Globus pallidus (tissue), 1 donor: ENCODE measurements around the gene SEC22A.
"Not testable (repeated sequence)": the region's sequence is repeated elsewhere in the genome, so short reads cannot be mapped to it uniquely, and the experiment has no call there.

Experiments
- DNase-seq: peaks from one replicate; pipeline ENCODE4 v3.0.0-alpha.2; 2015; ENCODE audit warnings: low spot score

Gene SEC22A

GRCh38 chr3:123180791-123181190 is 21.0 kb upstream of the SEC22A start:
- DNase-seq = no peak

- no peak for DNase-seq
Observed at GRCh38 chr3:123186695-123187094, 15.0 kb upstream of the SEC22A start.

GRCh38 chr3:123188058-123188457 is 13.7 kb upstream of the SEC22A start:
- no peak for DNase-seq

- no peak for DNase-seq
Observed at GRCh38 chr3:123193448-123194101, 8.2 kb upstream of the SEC22A start.

- DNase-seq = no peak
Observed at GRCh38 chr3:123194552-123194951, 7.2 kb upstream of the SEC22A start.

GRCh38 chr3:123198372-123198771 is 3.4 kb upstream of the SEC22A start:
- DNase-seq = no peak

- no peak for DNase-seq
Observed at GRCh38 chr3:123201223-123201556, 553 bp upstream of the SEC22A start.

- DNase-seq = no peak
Observed at GRCh38 chr3:123202451-123202850, 708 bp downstream of the SEC22A start.

GRCh38 chr3:123218990-123219389 is 17.2 kb downstream of the SEC22A start:
- no peak for DNase-seq

GRCh38 chr3:123221369-123221768 is 19.6 kb downstream of the SEC22A start:
- not testable (repeated sequence) for DNase-seq

DNA sequence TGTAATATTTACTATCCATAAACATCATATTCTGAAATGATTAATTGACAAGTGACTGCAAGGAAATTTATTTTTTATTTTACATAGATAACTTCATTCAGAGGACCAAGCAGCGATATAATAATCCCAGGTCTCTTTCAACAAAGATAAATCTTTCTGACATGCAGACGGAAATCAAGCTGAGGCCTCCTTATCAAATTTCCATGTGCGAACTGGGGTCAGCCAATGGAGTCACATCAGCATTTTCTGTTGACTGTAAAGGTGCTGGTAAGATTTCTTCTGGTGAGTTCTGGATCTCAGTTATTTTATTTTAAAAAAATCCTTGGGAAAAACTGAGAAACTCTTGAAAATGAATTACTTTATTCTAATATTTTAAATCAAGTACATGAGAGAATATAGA is 23.3 kb downstream of the SEC22A start:
- DNase-seq = no peak

GRCh38 chr3:123226549-123226948 is 24.8 kb downstream of the SEC22A start:
- DNase-seq = no peak

DNA sequence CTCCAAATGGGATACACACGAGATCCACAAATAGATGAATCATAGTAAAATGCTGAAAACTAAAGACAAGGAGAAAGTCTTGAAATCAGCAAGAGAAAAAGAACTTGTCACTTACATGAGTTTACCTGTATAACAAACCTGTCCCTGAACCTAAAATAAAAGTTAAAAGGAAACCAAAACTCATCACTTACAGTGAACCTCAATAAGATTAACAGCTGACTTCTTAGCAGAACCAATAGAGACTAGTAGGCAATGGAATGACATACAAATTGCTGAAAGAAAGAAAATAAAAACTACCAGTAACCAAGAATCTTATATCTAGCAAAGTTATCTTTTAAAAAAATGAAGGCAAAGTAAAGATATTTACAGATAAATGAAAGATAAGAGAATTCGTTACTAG is 27.4 kb downstream of the SEC22A start:
- DNase-seq = no peak

DNA sequence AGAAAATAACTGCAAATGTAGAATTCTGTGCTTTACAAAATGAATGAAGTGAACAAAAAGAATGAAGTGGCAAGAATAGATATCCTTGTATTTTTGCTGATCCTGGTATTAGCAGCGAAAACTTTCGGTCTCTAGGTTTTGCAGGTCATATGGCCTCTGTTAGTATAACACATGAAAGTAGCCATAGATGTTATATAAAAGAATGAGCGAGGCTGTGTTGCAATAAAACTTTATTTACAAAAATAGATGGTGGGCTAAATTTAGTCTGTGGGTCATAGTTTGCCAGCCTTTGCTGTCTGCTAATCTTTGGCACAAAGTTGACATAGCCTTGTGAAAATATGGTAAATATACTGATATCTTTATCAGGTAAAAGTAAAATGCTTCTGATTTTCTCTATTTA is 35.2 kb downstream of the SEC22A start:
- DNase-seq = no peak

DNA sequence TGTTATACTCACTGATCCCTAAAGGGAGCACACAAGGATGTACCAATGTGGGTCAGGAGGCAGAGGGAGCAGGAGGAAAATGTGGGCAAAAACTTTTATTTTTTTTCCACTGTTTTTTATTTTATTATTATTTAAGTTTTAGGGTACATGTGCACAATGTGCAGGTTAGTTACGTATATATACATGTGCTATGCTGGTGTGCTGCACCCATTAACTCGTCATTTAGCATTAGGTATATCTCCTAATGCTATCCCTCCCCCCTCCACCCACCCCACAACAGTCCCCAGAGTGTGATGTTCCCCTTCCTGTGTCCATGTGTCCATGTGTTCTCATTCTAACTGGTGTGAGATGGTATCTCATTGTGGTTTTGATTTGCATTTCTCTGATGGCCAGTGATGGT is 37.4 kb downstream of the SEC22A start:
- not testable (repeated sequence) for DNase-seq

DNA sequence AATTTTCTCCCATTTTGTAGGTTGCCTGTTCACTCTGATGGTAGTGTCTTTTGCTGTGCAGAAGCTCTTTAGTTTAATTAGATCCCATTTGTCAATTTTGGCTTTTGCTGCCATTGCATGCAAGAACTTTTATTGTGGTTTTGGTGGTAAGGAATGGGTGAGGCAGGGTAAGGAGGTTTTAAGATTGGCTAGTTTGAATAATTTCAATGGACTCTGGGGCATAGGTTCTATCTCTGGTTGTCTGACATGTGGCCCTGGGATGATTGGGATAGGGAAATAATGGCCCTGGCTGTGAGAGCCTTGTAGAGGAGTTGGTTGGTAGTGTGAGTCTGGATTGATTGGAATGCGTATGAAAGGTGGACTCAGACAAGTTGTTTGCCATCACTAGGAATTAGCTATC is 38.0 kb downstream of the SEC22A start:
- no peak for DNase-seq

- DNase-seq = no peak
Observed at GRCh38 chr3:123244128-123244527, 42.4 kb downstream of the SEC22A start.

DNA sequence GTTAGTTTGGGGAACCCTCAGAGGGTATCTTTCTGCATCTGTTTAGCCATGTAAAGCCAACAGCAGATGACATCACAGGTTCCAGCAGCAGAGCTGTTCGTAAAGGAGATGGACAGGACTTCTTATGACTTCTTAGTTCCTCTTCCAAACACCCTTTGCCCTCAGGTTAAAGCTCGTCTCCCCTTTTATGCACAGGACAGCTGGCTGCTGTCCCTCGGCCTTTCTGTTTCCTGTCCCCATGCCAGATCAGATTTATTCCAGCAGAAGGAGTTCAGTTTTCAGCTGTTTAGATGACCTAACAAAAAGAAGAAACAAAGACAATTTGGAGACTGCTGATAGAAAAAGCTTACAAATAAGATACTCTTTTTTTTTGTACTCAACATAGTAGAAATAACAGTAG is 45.1 kb downstream of the SEC22A start:
- DNase-seq = peak; percentile 5

DNA sequence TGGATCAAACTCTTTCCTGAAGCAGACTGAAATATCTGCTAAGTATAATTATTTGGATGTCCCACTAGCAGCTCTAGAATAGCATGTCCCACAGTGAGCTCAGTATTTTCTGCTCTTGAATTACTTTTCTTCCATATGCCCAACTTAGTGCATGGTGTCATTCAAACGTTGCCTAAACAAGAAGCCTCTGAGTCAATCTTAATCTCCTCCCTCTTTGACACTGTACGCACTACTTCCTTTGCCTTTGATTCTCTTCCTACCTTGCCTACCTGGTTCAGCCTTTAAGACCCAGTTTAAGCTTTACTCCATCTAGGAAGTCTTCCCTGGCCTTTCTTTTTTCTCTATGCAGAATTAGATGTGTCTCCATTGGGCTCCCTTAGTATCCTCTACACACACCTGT is 54.5 kb downstream of the SEC22A start:
- DNase-seq = no peak

DNA sequence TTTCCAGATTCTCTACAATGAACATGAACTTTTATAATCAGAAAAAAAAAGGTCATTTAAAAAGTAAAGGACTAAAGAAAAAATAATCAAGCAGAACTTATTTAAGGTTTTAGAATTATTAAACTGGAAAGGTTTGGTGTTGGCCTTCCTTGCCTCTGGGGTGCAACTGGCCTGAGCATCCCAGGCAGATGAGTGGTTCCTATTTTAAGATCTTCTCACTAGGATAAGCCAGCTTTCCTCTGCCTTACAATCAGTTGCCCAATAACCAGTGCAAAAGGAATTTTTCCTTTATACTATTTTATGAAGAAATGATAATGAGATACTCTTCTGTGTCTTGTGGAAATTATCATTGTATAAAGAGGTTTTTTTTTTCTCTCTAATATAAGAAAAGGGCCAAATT is 56.6 kb downstream of the SEC22A start:
- no peak for DNase-seq

DNA sequence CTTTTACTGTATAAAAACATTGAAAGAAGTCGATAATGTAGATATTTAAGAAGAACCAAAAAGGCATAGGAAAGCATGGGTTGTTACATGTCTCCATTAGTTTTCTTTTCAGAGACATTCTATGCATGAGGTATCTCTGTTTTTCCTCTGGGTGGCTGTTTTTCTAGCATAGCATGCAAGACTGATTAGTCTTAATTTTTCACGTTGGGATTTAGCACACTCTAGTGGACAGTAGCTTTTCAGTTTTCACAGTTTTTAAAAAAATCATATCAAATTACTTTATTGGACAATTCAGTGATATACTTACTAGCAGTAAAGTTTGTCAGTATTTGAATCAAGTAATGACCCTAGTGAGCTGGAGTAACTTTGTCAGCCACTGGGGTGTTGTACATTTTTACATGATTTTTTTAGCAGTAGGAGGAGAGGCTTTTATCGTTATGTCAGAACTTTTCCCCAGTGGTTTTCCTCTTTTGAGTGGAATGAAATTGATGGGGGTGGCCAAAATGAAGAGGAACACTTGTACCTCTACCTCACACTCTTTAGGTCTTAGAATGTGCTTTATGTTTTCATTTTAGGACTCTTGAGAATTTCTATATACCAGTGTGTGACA is 57.2 kb downstream of the SEC22A start:
- DNase-seq = peak; percentile 40

DNA sequence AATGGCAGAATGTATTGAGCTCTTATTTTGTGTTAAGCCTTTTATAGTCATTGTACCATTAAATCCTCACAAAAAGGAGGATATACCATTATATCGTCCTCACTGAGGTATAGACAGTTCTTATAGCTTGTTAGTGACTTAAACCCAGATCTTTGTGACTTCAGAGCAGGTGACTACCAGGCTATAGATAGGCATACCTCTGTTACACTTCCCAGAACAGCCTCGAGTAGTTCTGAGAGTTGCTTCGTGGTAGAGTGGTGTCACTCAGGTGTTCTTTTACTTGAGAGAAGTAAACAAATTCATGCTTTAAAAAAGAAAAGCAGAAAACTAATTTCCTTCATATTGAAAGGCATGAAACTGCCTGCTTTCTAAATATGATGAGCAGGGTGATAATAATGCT is 59.9 kb downstream of the SEC22A start:
- no peak for DNase-seq

DNA sequence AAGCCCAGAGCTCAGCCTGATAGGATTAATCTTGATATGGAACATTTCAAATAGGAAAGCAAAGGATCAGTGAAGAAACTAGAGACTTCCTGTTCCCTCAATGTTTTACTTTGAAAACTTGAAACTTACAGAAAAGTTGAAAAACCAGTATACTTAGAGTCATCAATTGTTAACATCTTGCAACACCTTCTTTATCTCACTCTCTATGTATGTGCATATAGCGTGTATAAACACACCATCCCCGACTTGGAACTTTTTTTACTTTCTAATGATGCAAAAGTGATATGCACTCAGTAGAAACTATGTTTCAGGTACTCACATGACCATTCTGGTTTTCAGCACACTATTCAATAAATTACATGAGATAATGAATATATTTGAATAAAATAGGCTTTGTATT is 60.5 kb downstream of the SEC22A start:
- no peak for DNase-seq

- no peak for DNase-seq
Observed at GRCh38 chr3:123262868-123263267, 61.1 kb downstream of the SEC22A start.
